Renal pelvis (tissue), 4 donors: ENCODE results near the gene SIPA1L3. TPM values are rescaled to one million over a fixed set of nuclear protein-coding genes. Genes with fewer than 3 reads are reported as not detected.
A peak's percentile ranks its signal among the peaks of the same experiment; 100 is the strongest.

Source experiments
- DNase-seq: peaks from one replicate; pipeline ENCODE4 v3.0.0-alpha.2; 2013
- polyA plus RNA-seq, 3 donors: library from polyadenylated mRNA; unstranded; fragments of 120-200 nt; gene quantifications; one replicate each; pipeline ENCODE4 v1.2.1, GENCODE V29; 2013; ENCODE audit not compliant: insufficient read length in 3 of 3

The SIPA1L3 gene
- polyA plus RNA-seq, 3 donors: 25.4 to 40.3 (median 28.6) TPM

DNA sequence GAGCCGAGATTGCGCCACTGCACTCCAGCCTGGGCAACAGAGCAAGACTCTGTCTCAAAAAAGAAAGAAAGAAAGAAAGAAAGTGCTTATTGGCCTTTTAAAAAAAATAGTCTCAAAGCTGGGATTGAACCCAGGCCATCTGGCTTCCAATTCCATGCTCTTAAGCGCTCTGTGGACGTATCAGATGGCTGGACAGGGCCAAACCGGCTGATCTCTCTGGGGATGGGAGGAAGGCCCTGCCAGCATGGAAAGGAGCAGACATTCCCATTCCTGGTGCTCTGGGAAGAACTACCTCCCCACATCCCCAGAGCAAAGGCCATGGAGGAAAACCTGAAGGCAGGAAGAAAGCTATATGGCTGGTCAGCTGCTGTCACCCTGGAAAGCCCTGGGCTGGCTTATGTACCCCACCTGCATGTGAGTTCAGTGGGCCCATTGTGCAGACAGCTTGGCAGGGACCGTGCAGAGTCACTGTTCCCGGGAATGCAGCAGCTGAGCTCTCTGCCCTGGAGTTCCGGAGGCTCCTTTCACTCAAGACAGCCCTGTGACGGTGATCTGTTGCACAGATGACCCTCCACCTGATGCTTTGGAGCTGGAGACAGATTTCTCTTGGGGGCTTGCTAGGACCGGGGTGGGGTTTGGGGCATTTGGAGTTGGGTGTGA lies 84.3 kb downstream of the SIPA1L3 start:
- no peak for DNase-seq

DNA sequence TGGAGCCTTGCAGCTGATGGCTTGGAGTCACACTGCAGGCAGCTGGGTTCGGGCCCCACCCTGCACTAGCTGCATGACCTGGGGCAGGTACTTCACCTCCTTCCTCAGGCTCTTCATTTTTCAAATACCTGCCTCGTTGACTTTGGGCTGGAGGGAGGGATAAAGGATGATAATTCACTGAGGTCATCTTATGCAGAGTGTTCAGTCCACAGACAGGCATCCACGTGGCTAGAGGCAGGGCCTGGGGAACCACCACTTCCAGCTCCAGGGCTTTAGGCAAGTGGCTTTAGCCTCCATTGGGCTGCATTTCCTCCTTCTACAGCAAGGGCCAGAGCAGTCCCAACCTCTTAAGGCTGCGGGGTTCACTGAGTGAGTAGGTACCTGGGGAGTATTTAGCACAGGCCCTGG lies 84.8 kb downstream of the SIPA1L3 start:
- no peak for DNase-seq

GRCh38 chr19:37992761-37993160 lies 85.8 kb downstream of the SIPA1L3 start:
- DNase-seq: no peak

DNA sequence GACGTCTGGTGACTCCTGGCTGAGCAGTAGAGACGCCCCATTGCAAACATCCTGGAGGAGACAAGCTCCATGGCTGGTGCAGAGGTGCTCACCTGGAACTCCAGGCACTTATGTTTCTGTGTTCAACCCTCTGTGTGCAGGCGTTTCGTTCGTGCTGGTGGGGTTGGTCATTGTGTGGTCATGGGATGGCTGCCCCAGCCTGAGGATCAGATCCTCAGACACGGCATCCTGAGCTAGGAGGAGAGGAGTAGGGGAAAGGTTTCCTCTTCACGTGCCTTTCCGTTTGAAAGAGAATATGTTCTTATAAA lies 87.8 kb downstream of the SIPA1L3 start:
- no peak for DNase-seq

DNA sequence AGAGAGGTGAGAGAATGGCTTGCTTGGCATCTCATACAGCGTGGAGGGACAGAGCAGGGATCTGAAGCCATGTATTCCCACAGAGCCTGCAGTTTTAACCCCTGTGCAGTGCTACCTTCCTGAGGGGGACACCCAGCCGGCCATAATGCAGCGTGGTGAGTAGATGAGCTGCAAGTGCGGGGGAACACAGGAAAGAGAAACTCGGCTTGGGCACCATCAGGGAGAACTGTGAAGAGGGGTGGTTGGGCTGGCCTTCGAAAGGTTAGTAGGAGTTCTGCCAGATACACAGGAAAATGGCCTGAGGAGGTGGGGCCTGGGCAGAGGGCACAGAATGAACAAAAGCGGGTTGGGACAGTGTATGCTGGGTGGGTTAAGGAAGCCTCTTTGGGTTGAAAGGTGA lies 88.3 kb downstream of the SIPA1L3 start:
- no peak for DNase-seq

GRCh38 chr19:37997911-37998344 lies 90.9 kb downstream of the SIPA1L3 start:
- DNase-seq: no peak

DNA sequence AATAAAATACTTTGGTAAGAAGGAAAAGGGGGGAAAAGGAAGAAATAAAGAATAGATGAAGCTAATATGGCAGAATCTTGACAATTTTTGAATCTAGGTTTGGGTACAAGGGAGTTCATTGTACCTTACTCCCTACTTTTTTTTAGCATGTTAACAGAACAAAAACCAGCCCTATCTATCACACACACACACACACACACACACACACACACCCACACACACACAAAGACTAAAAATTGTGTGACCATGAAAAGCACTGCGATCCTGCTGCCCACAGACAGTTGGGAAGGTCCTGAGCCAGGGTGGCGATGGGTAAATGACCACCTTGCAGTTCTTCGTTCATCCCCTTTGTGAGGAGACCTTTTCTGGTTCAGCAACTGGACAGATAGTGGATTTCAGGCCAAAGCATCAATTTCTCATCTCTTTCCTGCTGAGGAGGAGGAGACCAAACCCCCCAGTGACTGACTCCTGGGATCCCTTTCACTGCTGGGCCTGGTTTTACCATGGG lies 91.8 kb downstream of the SIPA1L3 start:
- DNase-seq: no peak

GRCh38 chr19:37999309-38000213 lies 92.6 kb downstream of the SIPA1L3 start:
- peak; percentile 47 for DNase-seq

GRCh38 chr19:38001158-38001781 lies 94.3 kb downstream of the SIPA1L3 start:
- DNase-seq: no peak

- peak; percentile 76 for DNase-seq
Measured at GRCh38 chr19:38003438-38004185, 96.6 kb downstream of the SIPA1L3 start.

- no peak for DNase-seq
Measured at GRCh38 chr19:38004186-38004520, 97.1 kb downstream of the SIPA1L3 start.

DNA sequence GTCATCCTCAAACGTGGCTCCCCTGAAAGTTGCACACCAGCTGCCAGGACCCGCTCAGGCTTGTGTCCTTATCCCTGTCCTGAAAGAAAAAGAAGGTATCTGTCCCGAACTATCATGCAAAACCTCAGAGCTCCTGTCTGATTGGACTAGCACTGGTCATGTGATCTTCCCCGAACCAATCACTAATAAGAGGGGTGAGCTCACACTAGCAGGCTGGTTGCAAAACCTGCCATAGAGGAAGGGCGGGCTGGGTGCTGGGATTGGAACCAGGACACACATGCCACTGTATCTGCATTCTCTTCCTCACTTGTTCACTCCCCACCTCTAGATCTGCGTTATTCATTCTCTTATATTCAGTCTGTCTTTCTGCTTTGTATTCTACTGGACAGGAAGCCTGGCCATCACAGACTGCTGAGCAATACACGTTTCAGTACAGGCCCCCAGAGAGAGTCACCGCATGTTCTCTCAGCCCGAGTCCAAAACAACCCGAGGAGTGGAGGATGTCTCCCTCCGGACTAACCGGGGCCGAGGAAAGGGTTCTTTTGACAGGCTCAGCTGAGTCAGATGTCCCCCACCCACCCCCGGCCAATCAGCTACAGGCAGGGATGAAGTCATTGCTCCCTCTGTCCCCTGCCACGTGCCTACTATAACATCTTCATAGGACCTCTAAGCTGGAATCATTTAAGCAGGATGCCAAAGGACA lies 97.7 kb downstream of the SIPA1L3 start:
- DNase-seq: peak; percentile 93

DNA sequence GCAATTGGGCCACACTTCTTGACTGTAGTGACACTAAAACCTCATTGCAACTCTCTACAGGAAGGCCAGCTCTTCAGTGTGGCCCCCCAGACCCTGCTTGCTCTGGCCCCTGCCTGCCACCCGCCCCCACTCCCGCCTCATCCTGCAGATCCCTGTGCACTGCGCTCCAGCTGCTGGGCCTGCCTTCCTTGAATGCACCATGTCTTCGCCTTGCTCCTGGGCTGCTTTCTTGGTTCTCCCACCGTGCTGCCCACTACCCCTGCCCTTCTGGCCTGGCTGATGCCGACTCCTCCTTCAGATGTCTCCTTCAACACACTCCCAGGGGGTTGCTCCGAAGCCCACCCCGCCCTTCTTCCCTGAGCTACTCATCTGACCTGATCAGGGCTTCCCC lies 98.2 kb downstream of the SIPA1L3 start:
- no peak for DNase-seq

DNA sequence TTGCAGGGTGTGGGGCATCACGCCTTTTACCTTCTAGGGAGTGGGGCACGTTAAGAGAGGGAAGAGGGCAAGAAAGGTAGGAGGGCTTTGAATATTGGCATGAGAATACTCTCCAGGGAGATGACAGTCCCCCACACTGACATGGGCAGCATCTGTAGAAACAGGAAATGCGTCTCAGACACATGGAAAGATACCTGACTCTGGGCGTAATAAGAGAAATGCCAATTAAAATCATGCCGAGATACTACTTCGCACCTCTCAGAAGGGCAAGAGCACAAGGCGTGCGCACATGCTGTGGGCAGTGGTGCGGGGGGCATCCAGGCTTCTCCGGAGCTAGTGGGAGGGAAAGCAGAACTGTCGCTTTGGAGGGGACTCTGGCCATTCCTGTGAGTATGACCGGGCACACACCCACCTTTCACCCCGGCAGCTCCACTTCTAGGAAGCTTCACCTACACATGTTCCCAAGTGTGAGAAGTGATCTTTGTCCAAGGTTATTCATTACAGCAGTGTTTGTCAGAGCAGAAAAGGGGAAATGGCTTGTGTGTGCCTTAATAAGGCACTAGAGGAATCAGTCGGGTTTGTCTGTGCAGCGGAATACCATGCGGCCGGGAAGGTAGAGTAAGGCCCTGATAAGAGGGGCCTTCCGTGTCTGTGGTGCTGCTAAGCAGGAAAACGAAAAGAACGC lies 99.5 kb downstream of the SIPA1L3 start:
- DNase-seq: no peak

GRCh38 chr19:38009650-38010242 lies 102.7 kb downstream of the SIPA1L3 start:
- DNase-seq: no peak

- no peak for DNase-seq
Measured at GRCh38 chr19:38011426-38011825, 104.4 kb downstream of the SIPA1L3 start.

GRCh38 chr19:38012290-38012689 lies 105.3 kb downstream of the SIPA1L3 start:
- no peak for DNase-seq

DNA sequence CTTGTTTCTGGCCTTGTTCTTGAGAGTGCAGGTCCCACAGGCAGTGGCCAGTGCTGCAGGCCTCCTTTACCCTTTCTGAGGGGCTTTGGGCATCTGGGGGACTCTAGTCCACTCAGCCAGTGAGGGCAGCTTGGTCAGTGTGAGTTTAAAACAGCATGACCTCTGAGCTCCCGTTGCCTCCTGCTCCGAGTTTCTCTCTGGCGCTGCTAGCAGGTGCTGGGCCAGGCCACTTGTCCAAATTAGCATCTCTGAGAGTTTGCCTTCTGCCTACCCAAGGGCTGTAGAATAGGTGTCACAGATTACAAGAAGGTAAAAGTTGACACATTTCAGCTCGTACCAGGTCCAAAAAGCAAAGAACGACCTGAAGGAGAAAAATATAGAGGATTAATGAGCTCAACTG lies 105.9 kb downstream of the SIPA1L3 start:
- no peak for DNase-seq

- no peak for DNase-seq
Measured at GRCh38 chr19:38013913-38014580, 107.0 kb downstream of the SIPA1L3 start.

- DNase-seq: no peak
Measured at GRCh38 chr19:38015216-38015615, 108.2 kb downstream of the SIPA1L3 start.
